GM20000 (cell line): ENCODE results near the gene NSFL1C.

Experiments
- DNase-seq: peaks from one replicate; pipeline ENCODE4 v3.0.0; 2012; ENCODE audit warnings: low spot score
- TF ChIP-seq, protein P1 (sequence below): IDR thresholded peaks from 2 replicates; pipeline ENCODE4 v1.5.1; 2012; ENCODE audit warnings: mild to moderate bottlenecking, control low read depth; ENCODE audit errors: extremely low read depth, missing control alignments

The NSFL1C gene

DNA sequence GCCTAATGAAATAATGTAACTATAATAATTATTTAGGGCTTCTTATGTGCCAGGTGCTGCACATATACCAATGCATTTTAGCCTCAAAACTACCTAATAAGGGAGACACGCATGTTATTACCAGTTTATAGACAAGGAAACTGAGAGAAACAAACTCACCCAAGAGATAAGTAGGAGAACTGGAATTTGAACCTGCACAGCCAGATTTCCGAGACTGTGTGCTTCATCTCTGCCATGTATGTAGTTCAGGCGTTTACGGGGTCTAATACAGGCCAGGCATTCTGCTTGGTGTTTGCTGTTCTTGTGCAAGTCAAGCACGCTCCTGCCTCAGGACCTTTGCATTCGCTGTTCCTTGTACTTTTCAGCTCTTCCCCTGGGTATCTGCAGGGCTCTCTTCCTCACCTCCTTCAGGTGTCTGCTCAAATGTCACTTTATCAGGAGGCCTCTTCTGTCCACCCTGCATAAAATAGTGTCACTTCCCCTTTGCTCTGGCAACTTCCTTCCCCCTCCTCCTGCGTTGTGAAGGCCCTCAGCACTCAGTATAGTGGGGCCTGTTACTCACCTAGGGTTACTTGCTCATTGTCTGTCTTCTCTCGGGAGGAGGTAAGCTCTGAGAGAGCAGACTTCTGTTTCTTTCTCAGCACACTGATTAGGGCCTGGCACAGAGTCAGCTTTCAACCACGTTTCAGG, 6.1 kb upstream of the NSFL1C start:
- DNase-seq, result no peak
- TF ChIP-seq, protein P1, sequence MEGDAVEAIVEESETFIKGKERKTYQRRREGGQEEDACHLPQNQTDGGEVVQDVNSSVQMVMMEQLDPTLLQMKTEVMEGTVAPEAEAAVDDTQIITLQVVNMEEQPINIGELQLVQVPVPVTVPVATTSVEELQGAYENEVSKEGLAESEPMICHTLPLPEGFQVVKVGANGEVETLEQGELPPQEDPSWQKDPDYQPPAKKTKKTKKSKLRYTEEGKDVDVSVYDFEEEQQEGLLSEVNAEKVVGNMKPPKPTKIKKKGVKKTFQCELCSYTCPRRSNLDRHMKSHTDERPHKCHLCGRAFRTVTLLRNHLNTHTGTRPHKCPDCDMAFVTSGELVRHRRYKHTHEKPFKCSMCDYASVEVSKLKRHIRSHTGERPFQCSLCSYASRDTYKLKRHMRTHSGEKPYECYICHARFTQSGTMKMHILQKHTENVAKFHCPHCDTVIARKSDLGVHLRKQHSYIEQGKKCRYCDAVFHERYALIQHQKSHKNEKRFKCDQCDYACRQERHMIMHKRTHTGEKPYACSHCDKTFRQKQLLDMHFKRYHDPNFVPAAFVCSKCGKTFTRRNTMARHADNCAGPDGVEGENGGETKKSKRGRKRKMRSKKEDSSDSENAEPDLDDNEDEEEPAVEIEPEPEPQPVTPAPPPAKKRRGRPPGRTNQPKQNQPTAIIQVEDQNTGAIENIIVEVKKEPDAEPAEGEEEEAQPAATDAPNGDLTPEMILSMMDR, result no peak

DNA sequence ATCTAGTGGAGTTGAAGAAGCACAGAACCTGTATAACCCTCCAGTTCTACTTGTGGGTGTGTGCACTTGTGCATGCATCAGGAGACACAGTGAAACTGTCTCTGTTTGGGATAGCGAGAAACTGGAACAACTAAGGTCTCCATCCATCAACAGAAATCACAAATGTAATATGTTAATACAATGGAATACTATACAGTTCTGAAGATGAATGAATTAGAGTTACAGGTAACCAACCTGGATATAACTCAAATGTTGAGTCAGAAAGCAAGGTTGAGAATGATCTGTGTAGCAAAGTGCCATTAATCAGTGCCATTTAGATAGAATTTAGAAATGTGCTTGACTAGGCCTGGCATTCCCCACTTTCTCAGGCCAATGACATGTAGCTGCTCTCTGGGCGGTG, 4.6 kb upstream of the NSFL1C start:
- TF ChIP-seq, protein P1, result no peak
- DNase-seq, result no peak

DNA sequence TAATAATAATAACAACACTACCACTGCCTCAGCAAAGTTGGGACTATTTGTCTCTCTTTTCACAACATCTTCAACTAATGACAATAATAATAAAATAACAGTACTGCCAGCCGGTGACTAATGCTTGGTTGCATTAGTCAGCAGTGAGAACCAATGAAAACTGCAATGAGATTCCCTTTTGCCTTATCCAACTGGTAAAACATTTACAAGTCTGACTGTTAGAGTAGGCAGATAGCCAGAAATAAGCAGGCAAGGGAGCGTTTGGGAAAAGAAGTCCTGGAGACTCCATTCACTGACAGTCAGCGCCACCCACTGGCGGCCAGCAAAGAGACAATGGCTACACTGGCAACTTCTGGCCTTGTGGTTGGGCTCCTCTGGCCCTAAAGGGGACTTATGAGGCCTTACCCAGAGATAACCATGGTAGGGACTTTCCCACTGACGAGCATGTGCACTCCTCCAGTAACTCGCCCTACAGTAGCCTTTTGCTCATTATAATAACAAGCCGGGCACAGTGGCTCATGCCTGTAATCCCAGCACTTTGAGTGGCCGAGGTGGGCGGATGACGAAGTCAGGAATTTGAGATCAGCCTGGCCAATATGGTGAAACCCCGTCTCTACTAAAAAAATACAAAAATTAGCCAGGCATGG, 3.4 kb upstream of the NSFL1C start:
- TF ChIP-seq, protein P1, result peak; percentile 65
- peak; percentile 67 for DNase-seq

DNA sequence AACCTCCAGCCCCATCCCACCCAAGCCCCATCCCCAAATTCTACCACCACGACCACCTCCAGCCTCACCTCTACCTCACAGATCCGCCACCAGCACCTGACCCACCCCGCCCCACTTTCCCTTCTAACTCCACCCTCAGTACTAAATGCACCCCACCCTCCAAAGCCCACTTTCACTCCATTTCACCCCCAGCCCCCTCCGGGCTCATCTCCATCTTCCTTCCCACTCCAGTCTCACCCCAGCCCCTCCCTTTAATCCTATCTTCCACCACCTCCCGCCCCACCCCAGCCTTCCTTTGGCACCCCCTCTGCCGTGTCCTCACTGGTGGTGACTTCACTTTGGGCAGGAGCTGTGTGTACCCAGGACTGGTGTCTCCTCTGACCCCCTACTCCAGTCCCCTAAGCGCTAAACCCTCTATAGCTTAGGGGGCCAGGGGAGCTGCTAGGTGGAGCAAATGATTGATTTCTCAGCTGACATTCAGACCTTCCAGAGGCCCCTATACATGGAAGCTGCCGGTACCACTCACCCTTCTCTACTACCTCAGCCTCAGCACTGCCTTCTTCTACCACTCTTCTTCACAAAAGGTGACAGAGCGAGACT, 2.8 kb upstream of the NSFL1C start:
- no peak for DNase-seq
- TF ChIP-seq, protein P1, result no peak

DNA sequence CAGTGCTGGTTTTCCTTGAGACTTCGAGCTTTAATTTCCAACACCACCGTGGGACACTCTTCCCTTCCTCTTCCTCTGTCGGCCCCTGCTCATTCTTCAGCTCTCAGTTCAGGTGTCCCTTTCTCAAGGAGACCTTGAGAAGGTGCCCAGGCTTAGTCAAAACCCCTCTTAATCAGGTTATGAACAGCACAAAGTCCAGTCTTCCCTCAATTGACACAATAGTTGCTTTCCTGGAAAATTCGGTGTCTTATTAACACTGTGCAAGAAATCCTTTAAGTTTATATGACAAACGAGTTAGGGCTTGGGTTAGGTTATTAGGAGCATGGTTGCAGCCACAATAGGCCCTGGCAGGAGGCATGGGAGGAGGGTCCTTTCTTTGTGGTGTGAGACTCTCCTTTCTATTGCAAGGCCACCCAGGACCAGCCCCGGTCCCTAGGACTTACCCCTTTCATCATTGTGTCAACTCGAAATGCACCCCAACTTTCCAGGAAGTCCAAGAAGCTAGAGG, 1.5 kb upstream of the NSFL1C start:
- TF ChIP-seq, protein P1, result no peak
- DNase-seq, result no peak

DNA sequence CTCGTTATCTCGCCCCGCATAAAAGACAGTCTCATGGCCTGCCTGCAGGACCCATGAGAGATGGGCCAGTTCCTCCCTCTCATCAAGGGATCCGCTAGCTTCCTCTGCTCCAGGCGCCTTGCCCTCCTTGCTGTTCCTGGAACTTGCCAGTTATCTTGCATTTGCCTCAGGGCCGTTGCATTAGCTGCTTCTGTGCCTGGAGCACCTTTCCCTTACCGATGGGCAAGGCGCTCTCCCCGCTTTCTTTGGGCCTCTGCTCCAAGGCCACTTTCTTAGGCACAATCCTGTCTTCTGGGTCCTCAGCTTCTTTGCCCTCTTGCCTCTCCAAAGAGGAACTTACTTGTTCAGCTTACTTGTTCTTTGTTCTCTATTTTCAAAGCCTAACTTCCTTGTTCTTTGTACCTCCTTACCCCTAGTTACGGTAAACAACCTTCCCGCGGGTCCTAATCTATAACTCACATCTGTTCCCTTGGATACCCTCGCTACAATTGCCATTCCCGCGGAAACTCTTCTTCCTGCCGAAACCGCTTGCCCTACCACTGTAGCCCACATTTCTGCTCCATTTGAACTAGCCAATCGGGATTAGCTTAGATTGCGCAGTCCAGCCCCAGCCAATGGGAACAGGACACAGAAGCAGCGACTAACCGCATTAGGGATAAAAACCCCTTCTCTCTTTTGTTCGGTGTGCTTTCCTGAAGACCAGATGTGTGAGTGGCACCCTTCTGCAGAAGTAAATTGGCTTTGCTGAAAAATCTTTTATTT, 887 bp upstream of the NSFL1C start:
- DNase-seq, result no peak

More for the DNA sequence above, 887 bp upstream of the NSFL1C start:
- TF ChIP-seq, protein P1, result no peak
